GM18498 (cell line): ENCODE measurements around the gene LRMDA.
"Not testable (repeated sequence)": the region's sequence is repeated elsewhere in the genome, so short reads cannot be mapped to it uniquely, and the experiment has no call there.

Source experiments
- ATAC-seq: cut with Tn5 transposase; IDR thresholded peaks from one replicate; pipeline ENCODE4 v1.9.1; 2021; ENCODE audit warnings: mild to moderate bottlenecking, moderate library complexity; ENCODE audit not compliant: unreplicated experiment

Gene LRMDA

GRCh38 chr10:76479103-76479790, 1047.8 kb downstream of the LRMDA start:
- no peak for ATAC-seq

GRCh38 chr10:76481178-76481577, 1049.8 kb downstream of the LRMDA start:
- ATAC-seq: no peak

GRCh38 chr10:76487582-76487981, 1056.2 kb downstream of the LRMDA start:
- ATAC-seq: no peak

GRCh38 chr10:76488602-76489001, 1057.2 kb downstream of the LRMDA start:
- ATAC-seq: no peak

GRCh38 chr10:76491216-76491615, 1059.8 kb downstream of the LRMDA start:
- ATAC-seq: no peak

GRCh38 chr10:76492026-76492425, 1060.6 kb downstream of the LRMDA start:
- ATAC-seq: no peak

GRCh38 chr10:76492678-76493472, 1061.5 kb downstream of the LRMDA start:
- ATAC-seq: no peak

GRCh38 chr10:76497666-76498065, 1066.2 kb downstream of the LRMDA start:
- ATAC-seq: no peak

- ATAC-seq: no peak
Measured at GRCh38 chr10:76504823-76505222, 1073.4 kb downstream of the LRMDA start.

GRCh38 chr10:76509446-76509845, 1078.0 kb downstream of the LRMDA start:
- ATAC-seq: no peak

GRCh38 chr10:76514321-76514720, 1082.9 kb downstream of the LRMDA start:
- ATAC-seq: no peak

GRCh38 chr10:76514869-76515268, 1083.4 kb downstream of the LRMDA start:
- no peak for ATAC-seq

GRCh38 chr10:76522547-76522946, 1091.1 kb downstream of the LRMDA start:
- ATAC-seq: no peak

GRCh38 chr10:76523246-76523645, 1091.8 kb downstream of the LRMDA start:
- ATAC-seq: no peak

- ATAC-seq: no peak
Measured at GRCh38 chr10:76523791-76524351, 1092.4 kb downstream of the LRMDA start.

GRCh38 chr10:76526833-76527232, 1095.4 kb downstream of the LRMDA start:
- ATAC-seq: not testable (repeated sequence)

- no peak for ATAC-seq
Measured at GRCh38 chr10:76540331-76540730, 1108.9 kb downstream of the LRMDA start.

GRCh38 chr10:76540786-76541185, 1109.4 kb downstream of the LRMDA start:
- no peak for ATAC-seq

- no peak for ATAC-seq
Measured at GRCh38 chr10:76541852-76542251, 1110.4 kb downstream of the LRMDA start.

- no peak for ATAC-seq
Measured at GRCh38 chr10:76542307-76542930, 1111.0 kb downstream of the LRMDA start.

- no peak for ATAC-seq
Measured at GRCh38 chr10:76543655-76544054, 1112.2 kb downstream of the LRMDA start.

GRCh38 chr10:76544789-76545188, 1113.4 kb downstream of the LRMDA start:
- no peak for ATAC-seq
